HuH-7.5 (cell line): ENCODE results near the gene CRB2.
"Not testable (repeated sequence)": the region's sequence is repeated elsewhere in the genome, so short reads cannot be mapped to it uniquely, and the experiment has no call there.

ENCODE experiments used
- DNase-seq: peaks from one replicate; pipeline ENCODE4 v3.0.0; 2011; ENCODE audit warnings: low spot score

CRB2 gene

GRCh38 chr9:123380852-123381705 lies 25.1 kb downstream of the CRB2 start:
- DNase-seq: no peak

- DNase-seq: no peak
Observed at GRCh38 chr9:123382653-123383511, 26.9 kb downstream of the CRB2 start.

GRCh38 chr9:123383512-123384170 lies 27.6 kb downstream of the CRB2 start:
- no peak for DNase-seq

GRCh38 chr9:123387686-123388085 lies 31.7 kb downstream of the CRB2 start:
- DNase-seq: no peak

- DNase-seq: no peak
Observed at GRCh38 chr9:123389070-123389469, 33.1 kb downstream of the CRB2 start.

GRCh38 chr9:123389698-123390097 lies 33.7 kb downstream of the CRB2 start:
- no peak for DNase-seq

- DNase-seq: no peak
Observed at GRCh38 chr9:123390337-123391135, 34.5 kb downstream of the CRB2 start.

- no peak for DNase-seq
Observed at GRCh38 chr9:123391233-123391632, 35.2 kb downstream of the CRB2 start.

GRCh38 chr9:123391946-123392345 lies 35.9 kb downstream of the CRB2 start:
- no peak for DNase-seq

- no peak for DNase-seq
Observed at GRCh38 chr9:123392802-123393201, 36.8 kb downstream of the CRB2 start.

GRCh38 chr9:123394291-123395235 lies 38.6 kb downstream of the CRB2 start:
- no peak for DNase-seq

- no peak for DNase-seq
Observed at GRCh38 chr9:123395276-123395688, 39.3 kb downstream of the CRB2 start.

GRCh38 chr9:123395689-123396511 lies 39.9 kb downstream of the CRB2 start:
- DNase-seq: no peak

GRCh38 chr9:123397975-123398374 lies 42.0 kb downstream of the CRB2 start:
- DNase-seq: no peak

- DNase-seq: not testable (repeated sequence)
Observed at GRCh38 chr9:123398938-123399337, 42.9 kb downstream of the CRB2 start.

GRCh38 chr9:123399803-123400378 lies 43.9 kb downstream of the CRB2 start:
- peak; percentile 82 for DNase-seq

GRCh38 chr9:123400926-123401503 lies 45.0 kb downstream of the CRB2 start:
- DNase-seq: no peak

- peak; percentile 90 for DNase-seq
Observed at GRCh38 chr9:123401879-123402513, 46.0 kb downstream of the CRB2 start.
